MCF 10A (cell line): ENCODE results near the gene FRMD4B. TPM values are rescaled to one million over a fixed set of nuclear protein-coding genes. Genes with fewer than 3 reads are reported as not detected.

Experiments used
- BruUV-seq: library from RNA; stranded (reverse); fragments of 400-500 nt; replicated peaks from 2 replicates; lab custom pipeline; 2021; lab: Mats Ljungman, UMichigan
- CTCF ChIA-PET: fragments of 300-600 bp; sonication (Branson Sonifier 250); formaldehyde crosslinking; extraction: SDS; loops from one replicate; lab custom pipeline; 2021; ENCODE audit warnings: antibody characterized with exemption, inconsistent platforms; lab: Yijun Ruan, JAX
- POLR2A ChIA-PET: fragments of 300-600, 350-650 bp; sonication (Branson Sonifier 250); formaldehyde crosslinking; extraction: SDS; loops from one replicate; lab custom pipeline; 2020; ENCODE audit warnings: antibody characterized with exemption, inconsistent platforms; lab: Yijun Ruan, JAX
- DNase-seq: peaks from one replicate; pipeline ENCODE4 v3.0.0-alpha.2; 2018; ENCODE audit not compliant: unreplicated experiment
- H3K27ac Mint-ChIP-seq: one replicate; pipeline ENCODE4 v1.8.0; 2022; ENCODE audit warnings: mild to moderate bottlenecking, low read depth, mixed read lengths; ENCODE audit not compliant: unreplicated experiment
- H3K27me3 Mint-ChIP-seq: one replicate; pipeline ENCODE4 v1.8.0; 2022; ENCODE audit warnings: mixed read lengths; ENCODE audit not compliant: insufficient read depth, unreplicated experiment
- H3K36me3 Mint-ChIP-seq: one replicate; pipeline ENCODE4 v1.8.0; 2022; ENCODE audit warnings: mild to moderate bottlenecking, moderate library complexity, mixed read lengths; ENCODE audit not compliant: insufficient read depth, unreplicated experiment
- H3K4me1 Mint-ChIP-seq: one replicate; pipeline ENCODE4 v1.8.0; 2022; ENCODE audit warnings: mixed read lengths; ENCODE audit not compliant: insufficient read depth, unreplicated experiment
- H3K4me3 Mint-ChIP-seq: one replicate; pipeline ENCODE4 v1.8.0; 2022; ENCODE audit warnings: mild to moderate bottlenecking, moderate library complexity, mixed read lengths; ENCODE audit not compliant: unreplicated experiment
- H3K9me3 Mint-ChIP-seq: one replicate; pipeline ENCODE4 v1.8.0; 2022; ENCODE audit warnings: mixed read lengths; ENCODE audit not compliant: unreplicated experiment
- CTCF ChIP-seq: fragments of 200-600 bp; IDR thresholded peaks from one replicate; pipeline ENCODE4 v1.8.0; 2022; ENCODE audit warnings: antibody characterized with exemption, mild to moderate bottlenecking; ENCODE audit not compliant: unreplicated experiment
- intact Hi-C: fragments of 100-400 bp; cut with micrococcal nuclease; formaldehyde crosslinking; loops from 2 replicates; pipeline ENCODE4 v1.14.1; 2022
- total RNA-seq: library from RNA; stranded (reverse); gene quantifications from 2 replicates; pipeline ENCODE4 v1.2.3, GENCODE V29; 2022

Gene FRMD4B
- total RNA-seq, 1 experiment from 2014 or later: 39.0 TPM

- H3K27me3 Mint-ChIP-seq: no peaks in the 10 kb centered on the region
- TF ChIP-seq CTCF: no peak
- POLR2A ChIA-PET: no interaction called here
- H3K36me3 Mint-ChIP-seq: peaks cover 10% of the 10 kb centered on the region
- no peak overlapping the region for H3K4me3 Mint-ChIP-seq
- no peak overlapping the region for H3K27ac Mint-ChIP-seq
- no TSS peak for BruUV-seq
- CTCF ChIA-PET: no interaction called here
- H3K9me3 Mint-ChIP-seq: no peaks in the 10 kb centered on the region
- no peak for DNase-seq
- intact Hi-C loops: no loop called here
- H3K4me1 Mint-ChIP-seq: no peaks in the 10 kb centered on the region
These were observed 133.7 kb downstream of the FRMD4B start for GRCh38 chr3:69252141-69252540.

GRCh38 chr3:69251078-69251805 is 134.6 kb downstream of the FRMD4B start:
- no peak overlapping the region for H3K27ac Mint-ChIP-seq
- H3K36me3 Mint-ChIP-seq: peaks cover 10% of the 10 kb centered on the region
- DNase-seq: no peak
- H3K4me3 Mint-ChIP-seq: no peak overlapping the region
- no peaks in the 10 kb centered on the region for H3K27me3 Mint-ChIP-seq
- BruUV-seq: no TSS peak
- intact Hi-C loops: no loop called here
- POLR2A ChIA-PET: interaction anchor here (0.8 kb wide), 1 partner anchor 13 kb away, joined by 4 read pairs; no protein-coding TSS in a partner anchor
- H3K9me3 Mint-ChIP-seq: no peaks in the 10 kb centered on the region
- CTCF ChIA-PET: interaction anchor here (0.8 to 1.2 kb wide), 2 partner anchors 15 to 55 kb away, joined by 3 to 4 read pairs; no protein-coding TSS in a partner anchor
- H3K4me1 Mint-ChIP-seq: no peaks in the 10 kb centered on the region
- no peak for TF ChIP-seq CTCF

- CTCF ChIA-PET: interaction anchor here (0.6 to 1.6 kb wide), 4 partner anchors 13 to 286 kb away, joined by 3 to 6 read pairs (median 4); no protein-coding TSS in a partner anchor
- DNase-seq: no peak
- Mint-ChIP-seq H3K36me3 (peaks cover 10% of the 10 kb centered on the region), H3K27ac (no peak overlapping the region), H3K27me3 (no peaks in the 10 kb centered on the region), H3K4me1 (no peaks in the 10 kb centered on the region), H3K9me3 (no peaks in the 10 kb centered on the region), H3K4me3 (no peak overlapping the region)
- POLR2A ChIA-PET: no interaction called here
- no peak for TF ChIP-seq CTCF
- intact Hi-C loops: no loop called here
- no TSS peak for BruUV-seq
These were observed 135.9 kb downstream of the FRMD4B start for GRCh38 chr3:69250014-69250413.

- BruUV-seq: no TSS peak
- Mint-ChIP-seq H3K9me3 (no peaks in the 10 kb centered on the region), H3K27me3 (no peaks in the 10 kb centered on the region), H3K4me3 (no peak overlapping the region), H3K36me3 (peaks cover 10% of the 10 kb centered on the region), H3K4me1 (no peaks in the 10 kb centered on the region), H3K27ac (no peak overlapping the region)
- POLR2A ChIA-PET: no interaction called here
- TF ChIP-seq CTCF: no peak
- DNase-seq: no peak
- intact Hi-C loops: no loop called here
- CTCF ChIA-PET: interaction anchor here (1.6 kb wide), 1 partner anchor 58 kb away, joined by 6 read pairs; no protein-coding TSS in a partner anchor
These were observed 136.9 kb downstream of the FRMD4B start for GRCh38 chr3:69249001-69249400.
